ENCODE results near the gene BAD.
A peak's percentile ranks its signal among the peaks of the same experiment; 100 is the strongest.

Gene BAD

GRCh38 chr11:64241491-64242374, 42.7 kb downstream of the BAD start:
- no peak for DNase-seq

GRCh38 chr11:64241241-64241490, 43.3 kb downstream of the BAD start:
- DNase-seq = peak; percentile 100

- peak; percentile 97 for DNase-seq
These were observed 43.8 kb downstream of the BAD start, which contains the start of gene FKBP2 for GRCh38 chr11:64240435-64241240. FKBP2 (plus strand) TSS chr11:64241095; CDS start chr11:64242388, 1,293 bp downstream.

- no peak for DNase-seq
These were observed 44.6 kb downstream of the BAD start for GRCh38 chr11:64239662-64240434.

GRCh38 chr11:64238999-64239398, 45.5 kb downstream of the BAD start:
- DNase-seq = no peak

- DNase-seq = no peak
These were observed 46.4 kb downstream of the BAD start for GRCh38 chr11:64238076-64238475.

GRCh38 chr11:64237484-64237951, 46.9 kb downstream of the BAD start:
- no peak for DNase-seq

GRCh38 chr11:64235437-64236161, 48.9 kb downstream of the BAD start:
- no peak for DNase-seq

GRCh38 chr11:64234647-64235379, 49.7 kb downstream of the BAD start:
- no peak for DNase-seq

- no peak for DNase-seq
These were observed 50.4 kb downstream of the BAD start, which contains the start of gene VEGFB for GRCh38 chr11:64233913-64234586. VEGFB (plus strand) TSS chr11:64234584; CDS start chr11:64234834, 250 bp downstream.

GRCh38 chr11:64232967-64233315, 51.5 kb downstream of the BAD start:
- no peak for DNase-seq

GRCh38 chr11:64232182-64232966, 52.1 kb downstream of the BAD start:
- DNase-seq = no peak

- DNase-seq = no peak
These were observed 52.9 kb downstream of the BAD start for GRCh38 chr11:64231546-64231945.

GRCh38 chr11:64230985-64231365, 53.5 kb downstream of the BAD start:
- no peak for DNase-seq

GRCh38 chr11:64230171-64230984, 54.1 kb downstream of the BAD start, which contains the start of gene DNAJC4:
DNAJC4 (plus strand) TSS chr11:64230548; CDS start chr11:64230855, 307 bp downstream.
- DNase-seq = peak; percentile 63

GRCh38 chr11:64229744-64230170, 54.7 kb downstream of the BAD start:
- DNase-seq = no peak

- no peak for DNase-seq
These were observed 55.2 kb downstream of the BAD start for GRCh38 chr11:64229090-64229743.

GRCh38 chr11:64227405-64227956, 57.0 kb downstream of the BAD start:
- no peak for DNase-seq
